Neural progenitor cell (in vitro differentiated cells): ENCODE measurements around the gene SOBP.

Experiments
- CTCF ChIP-seq: fragments of 200-600 bp; sonication (generic); IDR thresholded peaks from 2 replicates; pipeline ENCODE4 v1.5.1; 2017; ENCODE audit warnings: antibody characterized with exemption, mild to moderate bottlenecking
- EZH2 ChIP-seq: fragments of 200-600 bp; sonication (generic); IDR thresholded peaks from 2 replicates; pipeline ENCODE4 v1.6.1; 2017; ENCODE audit warnings: antibody characterized with exemption, mild to moderate bottlenecking, moderate library complexity
- EZH2phosphoT487 ChIP-seq: fragments of 200-600 bp; sonication (generic); IDR thresholded peaks from 2 replicates; pipeline ENCODE4 v1.6.1; 2017; ENCODE audit warnings: antibody characterized with exemption

- TF ChIP-seq CTCF = no peak
- no peak for TF ChIP-seq EZH2phosphoT487
- TF ChIP-seq EZH2 = no peak
Observed at GRCh38 chr6:107622269-107622668, 132.4 kb downstream of the SOBP start.
